HG03520 (cell line): ENCODE data around the gene PNPLA2.

Source experiments
- ATAC-seq: cut with Tn5 transposase; IDR thresholded peaks from one replicate; pipeline ENCODE4 v1.9.1; 2021; ENCODE audit warnings: mild to moderate bottlenecking, moderate library complexity; ENCODE audit not compliant: unreplicated experiment

PNPLA2 gene

DNA sequence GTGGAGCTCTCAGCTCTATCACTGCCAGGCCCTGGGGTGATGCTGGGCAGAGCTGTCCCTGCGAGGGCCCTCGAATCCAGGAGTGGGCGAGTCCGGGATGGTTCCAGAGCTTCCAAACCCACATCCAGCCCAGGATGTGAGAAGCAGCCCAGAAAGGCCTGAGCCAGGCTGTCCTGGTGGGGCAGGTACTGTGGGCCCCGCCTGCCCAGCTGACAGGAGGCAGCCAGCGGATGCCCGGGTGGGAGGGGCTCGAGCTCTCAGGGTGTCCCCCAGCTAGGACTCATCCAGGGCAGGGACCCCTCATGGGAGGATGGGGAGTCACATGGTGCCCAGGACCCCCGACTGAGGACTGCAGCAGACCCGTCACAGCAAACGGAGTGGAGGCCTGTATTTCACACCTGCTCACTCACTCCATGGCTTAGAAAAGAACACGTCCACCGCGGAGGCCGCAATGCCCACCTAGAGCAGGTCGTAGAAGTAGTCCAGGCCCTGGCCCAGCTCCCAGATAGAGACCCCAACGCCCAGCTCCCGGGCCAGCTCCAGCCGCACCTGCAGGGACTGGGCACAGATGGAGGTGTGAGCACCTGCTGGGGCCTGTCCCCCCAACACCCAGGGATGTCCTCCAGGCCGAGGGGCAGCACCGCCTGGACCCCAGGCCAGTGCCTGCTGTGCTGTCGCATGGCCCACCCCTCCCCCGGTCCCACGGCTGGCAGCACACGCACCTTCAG is 50.8 kb downstream of the PNPLA2 start:
- ATAC-seq = no peak

DNA sequence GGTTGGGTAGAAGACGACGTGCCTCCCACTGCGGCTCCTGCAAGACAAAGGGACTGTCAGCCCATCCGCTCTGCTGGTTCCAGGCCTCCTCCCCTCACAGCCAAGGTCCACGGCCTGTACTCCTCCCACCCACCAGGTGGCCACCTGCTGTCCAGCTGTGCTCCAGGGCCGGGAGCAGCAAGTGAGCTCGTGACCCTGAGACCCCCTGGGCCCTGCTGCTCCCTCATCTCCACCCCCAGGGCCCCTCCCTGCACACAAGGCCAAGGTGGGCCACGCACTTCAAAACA is 51.4 kb downstream of the PNPLA2 start:
- no peak for ATAC-seq

- no peak for ATAC-seq
These were observed 51.7 kb downstream of the PNPLA2 start for GRCh38 chr11:870418-870817.

DNA sequence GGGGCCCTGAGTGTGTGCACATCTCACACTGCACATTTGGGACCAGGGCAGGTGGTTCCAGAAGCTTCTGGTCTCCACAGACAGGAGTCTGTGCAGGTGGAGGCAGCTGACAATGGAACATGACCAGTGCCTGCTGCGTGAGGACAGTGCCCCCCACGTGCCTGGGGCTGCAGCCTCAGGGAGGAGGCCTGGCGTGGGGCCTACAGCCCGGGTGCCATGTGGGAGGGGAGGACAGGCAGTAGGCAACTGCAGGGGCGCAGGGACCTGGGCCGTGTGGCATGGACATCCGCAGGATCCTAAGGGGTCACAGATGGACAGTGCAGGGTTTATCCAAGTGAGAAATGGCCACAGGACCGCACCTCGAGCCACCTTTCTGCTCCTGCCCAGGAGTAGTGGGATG is 52.8 kb downstream of the PNPLA2 start:
- no peak for ATAC-seq

DNA sequence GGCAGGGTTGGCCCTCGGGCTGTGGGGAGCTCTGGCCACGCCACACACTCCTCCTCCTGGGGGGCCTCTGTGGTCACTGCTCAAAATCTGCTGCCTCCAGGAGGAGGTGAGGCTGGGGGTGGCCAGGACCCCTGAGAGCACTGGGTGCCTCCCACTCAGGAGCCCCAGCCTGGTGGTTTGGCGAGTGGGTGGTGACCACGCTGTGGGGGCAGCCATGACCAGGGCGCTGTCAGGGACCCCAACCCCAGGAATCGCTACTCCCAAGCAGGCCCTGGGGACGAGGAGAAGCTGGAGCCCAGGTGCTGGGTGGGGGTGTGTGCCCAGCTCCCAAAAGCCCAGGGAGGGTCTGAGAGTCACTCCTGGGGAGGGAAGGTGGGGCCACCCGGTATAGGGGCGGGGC is 54.1 kb downstream of the PNPLA2 start:
- ATAC-seq = no peak

- ATAC-seq = no peak
These were observed 55.0 kb downstream of the PNPLA2 start for GRCh38 chr11:873706-874105.
